ENCODE results near the gene CDH4.

The CDH4 gene

GRCh38 chr20:61957961-61958715, 706.1 kb downstream of the CDH4 start:
- H3K23ac ChIP-seq (ENCODE audit: low read length), result no peak overlapping the region
- no peak overlapping the region for H3K56ac ChIP-seq (ENCODE audit: low read length)
- H3K79me1 ChIP-seq (ENCODE audit: low read length), result no peaks in the 10 kb centered on the region
- H3K4ac ChIP-seq (ENCODE audit: low read depth, low read length), result no peak overlapping the region
- H2BK5ac ChIP-seq (ENCODE audit: low read length), result no peak overlapping the region
- no peak overlapping the region for H3K4me3 ChIP-seq (ENCODE audit: low read length)
- H3K36me3 ChIP-seq (ENCODE audit: control insufficient read depth, insufficient read depth, low read length), result no peaks in the 10 kb centered on the region
- no peak overlapping the region for H3K9ac ChIP-seq (ENCODE audit: low read length)
- no peak overlapping the region for H3K18ac ChIP-seq (ENCODE audit: low read length)
- no peak overlapping the region for H2BK15ac ChIP-seq (replicated peaks; ENCODE audit: low read depth)
- no CpG with 5 or more reads among the region's 12 CpGs for WGBS (ENCODE audit: extremely low coverage, insufficient coverage, low lambda C conversion rate)
- H4K5ac ChIP-seq (ENCODE audit: low read length), result no peak overlapping the region
- no peak overlapping the region for H2BK120ac ChIP-seq (ENCODE audit: low read depth, low read length)
- no peak overlapping the region for H2AK5ac ChIP-seq (ENCODE audit: low read length)
- no peaks in the 10 kb centered on the region for H3K27me3 ChIP-seq (ENCODE audit: insufficient read depth, low read length, poor library complexity)
- no peak overlapping the region for H4K8ac ChIP-seq (ENCODE audit: low read depth, low read length)
- H3K4me2 ChIP-seq (ENCODE audit: low read length), result no peak overlapping the region
- no peaks in the 10 kb centered on the region for H3K4me1 ChIP-seq (ENCODE audit: control insufficient read depth, low read depth, low read length)
- no peaks in the 10 kb centered on the region for H3K79me2 ChIP-seq (ENCODE audit: control insufficient read depth, insufficient read depth, low read length)
- no peak overlapping the region for H3K27ac ChIP-seq (ENCODE audit: low read depth, low read length)
- no peak for DNase-seq

GRCh38 chr20:61958773-61959700, 707.0 kb downstream of the CDH4 start:
- Histone ChIP-seq H3K27me3 (ENCODE audit: insufficient read depth, low read length, poor library complexity) (no peaks in the 10 kb centered on the region), H3K4me1 (ENCODE audit: control insufficient read depth, low read depth, low read length) (no peaks in the 10 kb centered on the region), H2BK15ac (replicated peaks; ENCODE audit: low read depth) (no peak overlapping the region), H3K79me1 (ENCODE audit: low read length) (no peaks in the 10 kb centered on the region), H3K4me3 (ENCODE audit: low read length) (no peak overlapping the region), H3K4me2 (ENCODE audit: low read length) (no peak overlapping the region), H3K18ac (ENCODE audit: low read length) (no peak overlapping the region), H3K4ac (ENCODE audit: low read depth, low read length) (no peak overlapping the region), H4K8ac (ENCODE audit: low read depth, low read length) (no peak overlapping the region), H3K27ac (ENCODE audit: low read depth, low read length) (no peak overlapping the region), H3K79me2 (ENCODE audit: control insufficient read depth, insufficient read depth, low read length) (no peaks in the 10 kb centered on the region), H3K9ac (ENCODE audit: low read length) (no peak overlapping the region), H3K23ac (ENCODE audit: low read length) (no peak overlapping the region), H2BK5ac (ENCODE audit: low read length) (no peak overlapping the region), H3K36me3 (ENCODE audit: control insufficient read depth, insufficient read depth, low read length) (no peaks in the 10 kb centered on the region), H2AK5ac (ENCODE audit: low read length) (no peak overlapping the region), H4K5ac (ENCODE audit: low read length) (no peak overlapping the region), H2BK120ac (ENCODE audit: low read depth, low read length) (no peak overlapping the region), H3K56ac (ENCODE audit: low read length) (no peak overlapping the region)
- DNase-seq, result peak; percentile 62
- no CpG with 5 or more reads among the region's 22 CpGs for WGBS (ENCODE audit: extremely low coverage, insufficient coverage, low lambda C conversion rate)

- no peak overlapping the region for H2BK5ac ChIP-seq (ENCODE audit: low read length)
- H3K27me3 ChIP-seq (ENCODE audit: insufficient read depth, low read length, poor library complexity), result no peaks in the 10 kb centered on the region
- H4K5ac ChIP-seq (ENCODE audit: low read length), result no peak overlapping the region
- no peaks in the 10 kb centered on the region for H3K79me1 ChIP-seq (ENCODE audit: low read length)
- DNase-seq, result no peak
- no peak overlapping the region for H3K27ac ChIP-seq (ENCODE audit: low read depth, low read length)
- no peak overlapping the region for H3K4ac ChIP-seq (ENCODE audit: low read depth, low read length)
- no peak overlapping the region for H3K4me3 ChIP-seq (ENCODE audit: low read length)
- no peak overlapping the region for H2AK5ac ChIP-seq (ENCODE audit: low read length)
- H3K9ac ChIP-seq (ENCODE audit: low read length), result no peak overlapping the region
- no peak overlapping the region for H4K8ac ChIP-seq (ENCODE audit: low read depth, low read length)
- WGBS (ENCODE audit: extremely low coverage, insufficient coverage, low lambda C conversion rate), result no CpG with 5 or more reads among the region's 12 CpGs
- H3K4me2 ChIP-seq (ENCODE audit: low read length), result no peak overlapping the region
- no peak overlapping the region for H3K18ac ChIP-seq (ENCODE audit: low read length)
- H2BK120ac ChIP-seq (ENCODE audit: low read depth, low read length), result no peak overlapping the region
- no peak overlapping the region for H3K23ac ChIP-seq (ENCODE audit: low read length)
- no peak overlapping the region for H2BK15ac ChIP-seq (replicated peaks; ENCODE audit: low read depth)
- H3K4me1 ChIP-seq (ENCODE audit: control insufficient read depth, low read depth, low read length), result no peaks in the 10 kb centered on the region
- no peaks in the 10 kb centered on the region for H3K36me3 ChIP-seq (ENCODE audit: control insufficient read depth, insufficient read depth, low read length)
- no peaks in the 10 kb centered on the region for H3K79me2 ChIP-seq (ENCODE audit: control insufficient read depth, insufficient read depth, low read length)
- no peak overlapping the region for H3K56ac ChIP-seq (ENCODE audit: low read length)
Observed at GRCh38 chr20:61960836-61961235, 708.8 kb downstream of the CDH4 start.

GRCh38 chr20:61963149-61963548, 711.1 kb downstream of the CDH4 start:
- no peak overlapping the region for H3K4me2 ChIP-seq (ENCODE audit: low read length)
- H3K27me3 ChIP-seq (ENCODE audit: insufficient read depth, low read length, poor library complexity), result no peaks in the 10 kb centered on the region
- no peak for DNase-seq
- no peak overlapping the region for H4K8ac ChIP-seq (ENCODE audit: low read depth, low read length)
- no peak overlapping the region for H2BK5ac ChIP-seq (ENCODE audit: low read length)
- no peak overlapping the region for H2AK5ac ChIP-seq (ENCODE audit: low read length)
- H3K79me1 ChIP-seq (ENCODE audit: low read length), result no peaks in the 10 kb centered on the region
- H2BK120ac ChIP-seq (ENCODE audit: low read depth, low read length), result no peak overlapping the region
- H3K4me1 ChIP-seq (ENCODE audit: control insufficient read depth, low read depth, low read length), result no peaks in the 10 kb centered on the region
- no peaks in the 10 kb centered on the region for H3K79me2 ChIP-seq (ENCODE audit: control insufficient read depth, insufficient read depth, low read length)
- H3K18ac ChIP-seq (ENCODE audit: low read length), result no peak overlapping the region
- H3K4ac ChIP-seq (ENCODE audit: low read depth, low read length), result no peak overlapping the region
- H3K23ac ChIP-seq (ENCODE audit: low read length), result no peak overlapping the region
- H3K27ac ChIP-seq (ENCODE audit: low read depth, low read length), result no peak overlapping the region
- H2BK15ac ChIP-seq (replicated peaks; ENCODE audit: low read depth), result no peak overlapping the region
- WGBS (ENCODE audit: extremely low coverage, insufficient coverage, low lambda C conversion rate), result no CpG with 5 or more reads among the region's 9 CpGs
- no peak overlapping the region for H3K4me3 ChIP-seq (ENCODE audit: low read length)
- no peak overlapping the region for H4K5ac ChIP-seq (ENCODE audit: low read length)
- no peaks in the 10 kb centered on the region for H3K36me3 ChIP-seq (ENCODE audit: control insufficient read depth, insufficient read depth, low read length)
- no peak overlapping the region for H3K56ac ChIP-seq (ENCODE audit: low read length)
- H3K9ac ChIP-seq (ENCODE audit: low read length), result no peak overlapping the region

- Histone ChIP-seq H3K79me1 (ENCODE audit: low read length) (no peaks in the 10 kb centered on the region), H3K18ac (ENCODE audit: low read length) (no peak overlapping the region), H3K36me3 (ENCODE audit: control insufficient read depth, insufficient read depth, low read length) (no peaks in the 10 kb centered on the region), H2BK5ac (ENCODE audit: low read length) (no peak overlapping the region), H4K5ac (ENCODE audit: low read length) (no peak overlapping the region), H3K4me2 (ENCODE audit: low read length) (no peak overlapping the region), H3K9ac (ENCODE audit: low read length) (no peak overlapping the region), H3K79me2 (ENCODE audit: control insufficient read depth, insufficient read depth, low read length) (no peaks in the 10 kb centered on the region), H2BK15ac (replicated peaks; ENCODE audit: low read depth) (no peak overlapping the region), H3K4me1 (ENCODE audit: control insufficient read depth, low read depth, low read length) (no peaks in the 10 kb centered on the region), H3K27ac (ENCODE audit: low read depth, low read length) (no peak overlapping the region), H3K27me3 (ENCODE audit: insufficient read depth, low read length, poor library complexity) (no peaks in the 10 kb centered on the region), H3K4me3 (ENCODE audit: low read length) (no peak overlapping the region), H2BK120ac (ENCODE audit: low read depth, low read length) (no peak overlapping the region), H4K8ac (ENCODE audit: low read depth, low read length) (no peak overlapping the region), H3K23ac (ENCODE audit: low read length) (no peak overlapping the region), H3K4ac (ENCODE audit: low read depth, low read length) (no peak overlapping the region), H3K56ac (ENCODE audit: low read length) (no peak overlapping the region), H2AK5ac (ENCODE audit: low read length) (no peak overlapping the region)
- no peak for DNase-seq
- no CpG with 5 or more reads among the region's 8 CpGs for WGBS (ENCODE audit: extremely low coverage, insufficient coverage, low lambda C conversion rate)
Observed at GRCh38 chr20:61963885-61964674, 712.0 kb downstream of the CDH4 start.

All from mesendoderm (in vitro differentiated cells).